ENCODE measurements around the gene RASGRP2. TPM values are rescaled to one million over a fixed set of nuclear protein-coding genes. Genes with fewer than 3 reads are reported as not detected.

Gene RASGRP2
- total RNA-seq, 1 experiment from 2014 or later = not detected

DNA sequence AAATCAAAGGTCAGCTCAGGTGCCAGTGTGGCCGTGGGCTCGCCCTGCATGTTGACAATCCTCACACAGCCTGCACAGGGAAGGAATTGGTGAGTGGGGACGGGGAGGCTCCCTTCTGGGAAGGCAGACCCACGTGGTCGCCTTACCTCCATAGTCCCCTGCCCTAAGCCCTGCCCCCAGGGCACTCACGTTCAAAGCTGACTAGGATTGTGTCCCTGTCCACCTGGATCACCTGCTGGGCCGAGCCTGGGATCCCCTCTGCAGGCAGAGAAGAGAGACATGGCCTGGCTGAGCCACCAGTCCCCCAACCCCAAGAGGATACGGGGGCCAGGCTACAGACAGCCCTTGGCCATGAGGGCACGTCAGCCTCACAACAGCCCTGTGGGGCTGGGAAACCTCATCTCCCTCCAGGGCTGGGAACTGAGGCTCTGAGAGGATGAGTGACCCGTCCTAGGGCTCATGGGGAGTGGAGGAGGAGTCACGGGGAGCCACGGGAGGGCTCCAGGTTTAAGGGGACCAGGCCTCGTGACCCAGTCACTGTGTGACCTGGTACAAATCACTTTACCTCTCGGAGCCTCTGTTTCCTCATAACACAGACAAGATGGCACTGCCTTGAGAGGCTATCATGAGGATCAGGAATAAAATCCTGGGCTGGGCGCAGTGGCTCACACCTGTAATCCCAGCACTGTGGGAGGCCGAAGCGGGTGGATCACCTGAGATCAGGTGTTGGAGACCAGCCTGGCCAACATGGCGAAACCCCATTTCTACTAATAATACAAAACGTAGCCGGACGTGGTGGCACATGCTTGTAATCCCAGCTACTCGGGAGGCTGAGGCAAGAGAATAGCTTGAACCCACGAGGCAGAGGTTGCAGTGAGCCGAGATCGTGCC is 46.5 kb upstream of the RASGRP2 start:
- H3K4me1 Mint-ChIP-seq (ENCODE audit: insufficient read depth, unreplicated experiment) = no peaks in the 10 kb centered on the region
- DNase-seq (ENCODE audit: unreplicated experiment) = no peak
- POLR2A ChIA-PET = no interaction called here
- no TSS peak for BruUV-seq (replicated peaks)
- intact Hi-C loops (cut with micrococcal nuclease) = no loop called here
- H3K27me3 Mint-ChIP-seq (ENCODE audit: insufficient read depth, unreplicated experiment) = no peaks in the 10 kb centered on the region
- TF ChIP-seq, protein P1, sequence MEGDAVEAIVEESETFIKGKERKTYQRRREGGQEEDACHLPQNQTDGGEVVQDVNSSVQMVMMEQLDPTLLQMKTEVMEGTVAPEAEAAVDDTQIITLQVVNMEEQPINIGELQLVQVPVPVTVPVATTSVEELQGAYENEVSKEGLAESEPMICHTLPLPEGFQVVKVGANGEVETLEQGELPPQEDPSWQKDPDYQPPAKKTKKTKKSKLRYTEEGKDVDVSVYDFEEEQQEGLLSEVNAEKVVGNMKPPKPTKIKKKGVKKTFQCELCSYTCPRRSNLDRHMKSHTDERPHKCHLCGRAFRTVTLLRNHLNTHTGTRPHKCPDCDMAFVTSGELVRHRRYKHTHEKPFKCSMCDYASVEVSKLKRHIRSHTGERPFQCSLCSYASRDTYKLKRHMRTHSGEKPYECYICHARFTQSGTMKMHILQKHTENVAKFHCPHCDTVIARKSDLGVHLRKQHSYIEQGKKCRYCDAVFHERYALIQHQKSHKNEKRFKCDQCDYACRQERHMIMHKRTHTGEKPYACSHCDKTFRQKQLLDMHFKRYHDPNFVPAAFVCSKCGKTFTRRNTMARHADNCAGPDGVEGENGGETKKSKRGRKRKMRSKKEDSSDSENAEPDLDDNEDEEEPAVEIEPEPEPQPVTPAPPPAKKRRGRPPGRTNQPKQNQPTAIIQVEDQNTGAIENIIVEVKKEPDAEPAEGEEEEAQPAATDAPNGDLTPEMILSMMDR (IDR thresholded peaks at IDR 0.05; ENCODE audit: unreplicated experiment) = no peak
- CTCF ChIA-PET = no interaction called here
- H3K9me3 Mint-ChIP-seq (ENCODE audit: unreplicated experiment) = no peaks in the 10 kb centered on the region
- H3K36me3 Mint-ChIP-seq (ENCODE audit: insufficient read depth, unreplicated experiment) = no peaks in the 10 kb centered on the region
- H3K27ac Mint-ChIP-seq (ENCODE audit: low read depth, unreplicated experiment) = no peak overlapping the region
- no peak overlapping the region for H3K4me3 Mint-ChIP-seq (ENCODE audit: unreplicated experiment)

DNA sequence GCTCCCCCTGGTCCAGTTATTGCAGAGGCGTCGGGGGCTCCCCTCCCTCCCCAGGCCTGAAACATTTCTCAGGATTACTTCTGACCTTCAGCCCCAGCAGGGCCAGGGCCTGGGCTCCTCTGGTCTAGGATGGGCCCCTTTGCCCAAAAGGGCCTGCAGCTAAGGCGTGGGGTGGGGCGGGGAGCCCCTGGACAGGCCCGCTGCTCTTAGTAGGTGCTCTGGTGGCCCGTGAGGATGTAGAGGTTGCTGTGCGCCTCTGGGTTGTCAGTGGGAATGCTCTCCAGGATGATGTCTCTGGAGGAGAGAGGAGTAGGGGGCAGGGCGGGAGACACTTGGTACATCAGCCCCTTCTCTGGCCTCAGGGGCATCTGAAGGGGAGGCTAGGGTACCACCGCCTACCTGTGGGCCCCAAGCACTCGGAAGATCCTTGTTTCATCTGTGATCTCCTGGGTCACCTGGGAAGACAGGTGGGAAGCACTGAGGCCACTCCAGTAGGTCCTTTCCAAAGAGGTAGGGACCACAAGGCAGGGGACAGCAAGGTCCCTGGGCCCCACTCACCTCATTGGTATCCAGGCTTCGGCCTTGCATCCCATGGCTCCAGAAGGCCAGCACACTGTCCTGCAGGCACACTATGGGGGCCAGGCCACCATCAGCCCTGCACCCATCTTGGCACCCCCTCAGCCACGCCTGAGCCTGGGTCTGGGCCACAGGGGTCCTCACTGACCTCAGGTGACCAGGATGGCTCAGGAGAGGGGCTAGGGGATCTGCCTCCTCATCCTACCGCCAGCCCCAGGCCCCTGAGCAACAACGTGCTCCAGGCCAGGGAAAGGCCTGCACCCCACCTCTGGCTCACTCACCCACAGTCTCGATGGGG is 45.6 kb upstream of the RASGRP2 start:
- Mint-ChIP-seq H3K27me3 (ENCODE audit: insufficient read depth, unreplicated experiment) (no peaks in the 10 kb centered on the region), H3K36me3 (ENCODE audit: insufficient read depth, unreplicated experiment) (no peaks in the 10 kb centered on the region), H3K4me3 (ENCODE audit: unreplicated experiment) (no peak overlapping the region), H3K4me1 (ENCODE audit: insufficient read depth, unreplicated experiment) (no peaks in the 10 kb centered on the region), H3K27ac (ENCODE audit: low read depth, unreplicated experiment) (no peak overlapping the region), H3K9me3 (ENCODE audit: unreplicated experiment) (no peaks in the 10 kb centered on the region)
- ChIA-PET CTCF (no interaction called here), POLR2A (no interaction called here)
- BruUV-seq (replicated peaks) = no TSS peak
- DNase-seq (ENCODE audit: unreplicated experiment) = no peak
- intact Hi-C loops (cut with micrococcal nuclease) = loop anchor here (10.0 kb wide), 1 partner anchor 225 kb away; the partner anchor contains the start of gene ARL2
- TF ChIP-seq, protein P1 (IDR thresholded peaks at IDR 0.05; ENCODE audit: unreplicated experiment) = no peak

DNA sequence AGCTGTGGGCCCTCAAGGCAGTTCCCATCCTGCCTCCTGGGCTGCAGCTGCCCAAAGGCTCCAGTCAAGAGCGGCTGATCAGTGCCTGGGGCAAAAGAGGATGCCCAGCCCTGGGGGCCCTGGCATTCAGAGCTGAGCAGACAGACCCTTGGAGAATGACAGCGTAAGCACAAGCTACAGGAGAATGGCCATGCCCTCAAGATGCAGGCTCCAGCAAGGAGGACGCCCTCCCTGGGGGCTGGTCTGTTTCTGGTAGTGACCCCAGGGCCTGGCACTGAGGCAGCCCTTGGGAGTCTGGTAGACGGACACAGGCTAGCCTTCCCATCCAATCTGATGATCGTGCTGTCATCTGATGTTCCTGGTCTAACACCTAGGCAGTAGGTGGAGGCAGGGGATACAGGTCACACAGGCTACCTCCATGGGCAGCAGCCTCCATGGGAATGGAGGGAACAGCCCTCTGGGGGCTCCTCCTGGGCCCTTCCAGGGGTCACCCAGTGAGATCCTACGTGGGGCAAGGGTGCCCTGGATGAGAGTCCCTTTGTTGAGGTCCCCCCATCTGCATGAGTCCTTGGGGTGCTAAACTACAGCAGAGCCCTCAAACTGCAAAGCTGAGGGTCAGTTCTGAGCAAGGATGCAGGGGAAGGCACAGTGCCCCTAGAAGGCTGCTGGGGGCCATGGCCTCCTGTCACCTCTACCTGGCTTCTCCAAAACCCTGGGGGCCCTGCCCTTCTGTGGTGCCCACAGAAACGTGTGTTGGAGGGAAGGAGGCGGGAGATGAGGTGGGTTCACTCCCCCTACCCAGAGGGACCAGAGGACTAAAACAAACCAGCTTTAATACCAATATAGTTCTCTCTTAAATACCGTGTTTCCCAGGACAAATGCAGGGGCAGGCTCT is 44.6 kb upstream of the RASGRP2 start:
- BruUV-seq (replicated peaks) = no TSS peak
- ChIA-PET POLR2A (interaction anchor here (0.7 to 1.3 kb wide), 2 partner anchors 10 to 47 kb away, joined by 3 to 6 read pairs; partner anchors contain the start of gene SF1), CTCF (interaction anchor here (0.6 to 2.6 kb wide), 11 partner anchors 11 to 552 kb away, joined by 3 to 21 read pairs (median 3); partner anchors contain the start of genes CDC42BPG and MAP4K2)
- TF ChIP-seq, protein P1 (IDR thresholded peaks at IDR 0.05; ENCODE audit: unreplicated experiment) = no peak
- H3K36me3 Mint-ChIP-seq (ENCODE audit: insufficient read depth, unreplicated experiment) = no peaks in the 10 kb centered on the region
- no peaks in the 10 kb centered on the region for H3K9me3 Mint-ChIP-seq (ENCODE audit: unreplicated experiment)
- H3K27ac Mint-ChIP-seq (ENCODE audit: low read depth, unreplicated experiment) = no peak overlapping the region
- no peaks in the 10 kb centered on the region for H3K4me1 Mint-ChIP-seq (ENCODE audit: insufficient read depth, unreplicated experiment)
- no peak for DNase-seq (ENCODE audit: unreplicated experiment)
- no peaks in the 10 kb centered on the region for H3K27me3 Mint-ChIP-seq (ENCODE audit: insufficient read depth, unreplicated experiment)
- no peak overlapping the region for H3K4me3 Mint-ChIP-seq (ENCODE audit: unreplicated experiment)
- intact Hi-C loops (cut with micrococcal nuclease) = loop anchor here (10.0 kb wide), 1 partner anchor 226 kb away; the partner anchor contains the start of gene ARL2

Data from MCF 10A (cell line).